ENCODE results near the gene PDE9A.

DNA sequence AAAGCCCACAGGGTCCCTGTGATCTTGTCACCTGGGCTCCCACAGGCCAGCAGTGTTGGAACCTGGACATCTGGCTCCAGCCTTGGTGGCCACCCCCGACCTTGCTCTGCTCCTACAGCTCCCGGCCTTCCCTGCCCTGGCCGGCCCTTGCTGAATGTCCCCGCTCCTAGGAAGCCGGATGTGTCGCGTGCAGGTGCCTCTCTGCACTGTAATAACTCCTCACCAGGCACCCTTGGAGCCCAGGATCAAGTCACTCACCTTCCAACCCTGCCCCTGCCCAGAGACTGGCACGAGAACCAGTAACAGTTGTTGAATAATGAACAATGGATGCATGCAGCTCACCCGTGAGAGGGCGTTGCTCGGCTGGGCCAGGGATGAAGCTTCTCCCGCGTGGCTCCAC is 12.1 kb downstream of the PDE9A start:
- TF ChIP-seq, protein P1, sequence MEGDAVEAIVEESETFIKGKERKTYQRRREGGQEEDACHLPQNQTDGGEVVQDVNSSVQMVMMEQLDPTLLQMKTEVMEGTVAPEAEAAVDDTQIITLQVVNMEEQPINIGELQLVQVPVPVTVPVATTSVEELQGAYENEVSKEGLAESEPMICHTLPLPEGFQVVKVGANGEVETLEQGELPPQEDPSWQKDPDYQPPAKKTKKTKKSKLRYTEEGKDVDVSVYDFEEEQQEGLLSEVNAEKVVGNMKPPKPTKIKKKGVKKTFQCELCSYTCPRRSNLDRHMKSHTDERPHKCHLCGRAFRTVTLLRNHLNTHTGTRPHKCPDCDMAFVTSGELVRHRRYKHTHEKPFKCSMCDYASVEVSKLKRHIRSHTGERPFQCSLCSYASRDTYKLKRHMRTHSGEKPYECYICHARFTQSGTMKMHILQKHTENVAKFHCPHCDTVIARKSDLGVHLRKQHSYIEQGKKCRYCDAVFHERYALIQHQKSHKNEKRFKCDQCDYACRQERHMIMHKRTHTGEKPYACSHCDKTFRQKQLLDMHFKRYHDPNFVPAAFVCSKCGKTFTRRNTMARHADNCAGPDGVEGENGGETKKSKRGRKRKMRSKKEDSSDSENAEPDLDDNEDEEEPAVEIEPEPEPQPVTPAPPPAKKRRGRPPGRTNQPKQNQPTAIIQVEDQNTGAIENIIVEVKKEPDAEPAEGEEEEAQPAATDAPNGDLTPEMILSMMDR (IDR thresholded peaks at IDR 0.05; ENCODE audit: low read length): no peak
- TF ChIP-seq EZH2phosphoT487 (IDR thresholded peaks at IDR 0.05; ENCODE audit: low read length): no peak
- TF ChIP-seq EZH2 (optimal IDR thresholded peaks at IDR 0.05; ENCODE audit: low read depth, low read length): no peak
